HG03159 (cell line): Measurements from ENCODE around the gene TMEM132A.

Source experiments
- ATAC-seq: cut with Tn5 transposase; IDR thresholded peaks from one replicate; pipeline ENCODE4 v1.9.1; 2021; ENCODE audit warnings: mild to moderate bottlenecking, moderate library complexity; ENCODE audit not compliant: unreplicated experiment

The TMEM132A gene

GRCh38 chr11:60924110-60924905 is at the start of gene TMEM132A:
Gene TMEM132A (plus strand): TSS chr11:60924460. CDS start chr11:60924634, 174 bp downstream.
- ATAC-seq = no peak

- ATAC-seq = no peak
Observed at GRCh38 chr11:60875366-60876167, 48.7 kb upstream of the TMEM132A start.

- ATAC-seq = no peak
Observed at GRCh38 chr11:60876168-60876485, 48.1 kb upstream of the TMEM132A start.

GRCh38 chr11:60878245-60879101 is 45.8 kb upstream of the TMEM132A start:
- no peak for ATAC-seq

GRCh38 chr11:60879104-60879503 is 45.2 kb upstream of the TMEM132A start:
- no peak for ATAC-seq

GRCh38 chr11:60879971-60880588 is 44.2 kb upstream of the TMEM132A start:
- no peak for ATAC-seq

- ATAC-seq = no peak
Observed at GRCh38 chr11:60880643-60881282, 43.5 kb upstream of the TMEM132A start.

- no peak for ATAC-seq
Observed at GRCh38 chr11:60887556-60887955, 36.7 kb upstream of the TMEM132A start.

- ATAC-seq = no peak
Observed at GRCh38 chr11:60889869-60890311, 34.4 kb upstream of the TMEM132A start.

GRCh38 chr11:60890696-60891095 is 33.6 kb upstream of the TMEM132A start:
- ATAC-seq = no peak

GRCh38 chr11:60891103-60891741 is 33.0 kb upstream of the TMEM132A start:
- ATAC-seq = no peak

- no peak for ATAC-seq
Observed at GRCh38 chr11:60895687-60896086, 28.6 kb upstream of the TMEM132A start.

- ATAC-seq = no peak
Observed at GRCh38 chr11:60897496-60897895, 26.8 kb upstream of the TMEM132A start.

- ATAC-seq = no peak
Observed at GRCh38 chr11:60899046-60899936, 25.0 kb upstream of the TMEM132A start.

GRCh38 chr11:60899977-60900376 is 24.3 kb upstream of the TMEM132A start:
- no peak for ATAC-seq

- ATAC-seq = no peak
Observed at GRCh38 chr11:60900673-60901404, 23.4 kb upstream of the TMEM132A start.

GRCh38 chr11:60902625-60903024 is 21.6 kb upstream of the TMEM132A start:
- ATAC-seq = no peak

GRCh38 chr11:60905047-60905446 is 19.2 kb upstream of the TMEM132A start:
- ATAC-seq = no peak
